GM21423 (cell line): ENCODE results near the gene CKS1B.

Experiments used
- ATAC-seq: cut with Tn5 transposase; IDR thresholded peaks from one replicate; pipeline ENCODE4 v1.9.1; 2021; ENCODE audit warnings: mild to moderate bottlenecking, moderate library complexity; ENCODE audit not compliant: unreplicated experiment

Gene CKS1B

DNA sequence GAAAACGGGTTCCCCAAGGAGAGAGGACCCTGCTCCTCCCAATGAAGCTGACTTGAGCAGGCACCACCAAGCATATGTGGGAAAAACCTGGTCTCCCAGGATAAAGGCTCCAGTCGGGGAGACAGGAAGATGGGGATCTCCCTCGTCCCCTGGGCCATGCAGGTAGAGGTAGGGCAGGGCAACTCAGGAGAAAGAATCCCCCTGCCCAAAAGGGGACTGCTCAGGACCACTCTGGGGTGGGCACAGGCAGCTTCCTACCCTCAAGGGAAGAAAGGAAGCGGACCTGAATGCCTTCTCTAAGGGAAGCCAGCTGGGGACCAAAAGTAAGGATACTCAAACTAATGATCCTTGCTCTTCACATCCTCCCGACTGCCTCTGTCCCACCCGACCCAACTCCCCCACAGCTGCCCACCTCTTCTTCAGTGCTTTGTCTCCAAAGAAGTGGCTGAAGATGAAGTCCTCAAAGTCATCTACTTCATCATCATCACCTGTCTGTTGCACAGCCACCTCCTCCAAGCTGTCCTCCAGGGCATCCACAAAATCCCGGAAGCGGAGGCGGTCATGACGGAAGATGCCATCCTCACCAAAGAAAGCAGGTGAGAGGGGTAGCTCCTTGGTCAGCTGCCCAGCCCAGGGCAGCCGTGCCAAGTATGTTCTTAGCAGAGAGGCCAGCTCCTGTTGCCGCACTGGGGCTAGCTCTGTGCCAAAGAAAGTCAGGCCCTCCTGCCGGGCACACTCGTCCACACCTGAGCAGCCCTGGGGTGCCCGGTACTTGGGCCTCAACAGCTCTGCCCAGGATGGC, 29.1 kb upstream of the CKS1B start:
- no peak for ATAC-seq

- ATAC-seq = no peak
These were observed 28.3 kb upstream of the CKS1B start for GRCh38 chr1:154945962-154946850.

GRCh38 chr1:154948079-154948478, 26.4 kb upstream of the CKS1B start:
- ATAC-seq = no peak

- ATAC-seq = no peak
These were observed 22.4 kb upstream of the CKS1B start for GRCh38 chr1:154951901-154952657.

GRCh38 chr1:154952664-154953063, 21.8 kb upstream of the CKS1B start:
- ATAC-seq = no peak

GRCh38 chr1:154953611-154954038, 20.9 kb upstream of the CKS1B start:
- ATAC-seq = no peak

GRCh38 chr1:154954541-154954940, 19.9 kb upstream of the CKS1B start:
- ATAC-seq = no peak

DNA sequence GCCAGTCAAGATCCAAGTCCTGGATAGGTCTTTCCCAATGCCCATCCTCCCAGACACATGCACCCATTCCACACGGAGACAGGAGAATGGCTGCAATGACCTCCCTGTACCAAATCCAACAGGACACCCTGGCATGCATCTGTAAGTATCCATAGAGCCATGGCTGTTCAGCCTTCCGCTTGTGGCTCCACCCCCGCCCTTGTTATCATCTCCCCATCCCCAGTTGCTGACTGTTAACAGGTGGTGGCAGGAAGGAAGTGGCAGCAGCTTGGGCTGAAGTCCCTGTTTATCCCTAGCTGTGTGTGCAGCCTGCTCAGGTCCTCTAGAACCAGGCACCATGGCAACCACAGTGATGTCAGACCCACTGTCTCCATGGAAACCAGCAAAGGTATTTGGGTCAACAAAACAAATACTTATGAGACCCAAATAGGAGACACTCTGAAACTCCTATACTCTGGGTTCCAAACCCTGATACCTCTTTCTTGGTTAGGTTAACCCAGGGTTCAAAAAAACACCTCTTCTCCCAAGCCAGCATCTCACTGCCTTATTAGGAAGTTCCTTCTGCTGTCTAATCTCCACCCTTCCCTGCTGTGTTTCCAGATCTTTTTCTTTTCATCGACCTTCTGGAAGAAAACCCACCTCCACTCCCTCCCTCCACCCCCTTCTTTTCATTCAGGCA, 19.3 kb upstream of the CKS1B start:
- peak; percentile 40 for ATAC-seq

GRCh38 chr1:154955718-154956543, 18.6 kb upstream of the CKS1B start, which contains the start of gene PBXIP1:
Gene PBXIP1, minus strand, starts transcription at chr1:154956099. Its CDS starts 2,378 bp downstream, at chr1:154953721.
- peak; percentile 58 for ATAC-seq

GRCh38 chr1:154956544-154956941, 17.9 kb upstream of the CKS1B start:
- no peak for ATAC-seq

- no peak for ATAC-seq
These were observed 17.3 kb upstream of the CKS1B start for GRCh38 chr1:154957091-154957657.

GRCh38 chr1:154958036-154958435, 16.4 kb upstream of the CKS1B start:
- ATAC-seq = no peak

DNA sequence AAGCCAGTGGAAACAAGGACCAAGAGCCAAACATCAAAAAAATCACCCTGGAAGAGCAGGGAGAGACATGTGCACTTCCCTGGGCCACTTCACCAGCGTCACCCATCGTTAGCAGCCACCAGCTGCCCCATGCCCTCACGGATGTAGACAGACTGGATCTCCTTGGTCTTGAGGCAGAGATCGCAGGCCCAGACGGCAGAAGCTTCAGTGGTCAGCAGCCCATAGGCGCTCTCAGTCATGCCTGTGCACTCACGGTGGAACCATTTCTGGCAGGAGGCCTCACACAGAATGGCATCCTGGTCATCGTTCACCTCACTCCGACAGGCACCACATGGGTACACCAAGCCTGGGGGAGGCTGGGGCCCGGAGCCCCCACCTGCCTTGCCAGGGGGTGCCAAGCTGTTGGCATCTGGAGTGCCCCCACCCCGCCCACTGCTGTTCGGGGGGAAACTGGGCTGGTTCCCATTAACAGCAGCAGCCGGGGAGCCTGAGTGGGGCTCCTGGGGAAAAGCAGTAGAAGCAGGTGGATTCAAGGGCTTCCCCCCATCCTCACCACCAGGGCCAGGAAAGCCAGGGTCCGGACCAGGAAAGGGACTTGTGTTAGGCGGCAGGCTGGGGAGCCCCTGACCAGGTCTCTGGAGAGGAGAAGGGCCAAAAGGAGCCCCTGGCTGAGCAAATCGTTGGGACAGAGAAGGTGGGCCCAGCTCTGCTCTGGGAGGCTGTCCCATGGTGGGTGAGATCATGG, 15.6 kb upstream of the CKS1B start:
- ATAC-seq = no peak

DNA sequence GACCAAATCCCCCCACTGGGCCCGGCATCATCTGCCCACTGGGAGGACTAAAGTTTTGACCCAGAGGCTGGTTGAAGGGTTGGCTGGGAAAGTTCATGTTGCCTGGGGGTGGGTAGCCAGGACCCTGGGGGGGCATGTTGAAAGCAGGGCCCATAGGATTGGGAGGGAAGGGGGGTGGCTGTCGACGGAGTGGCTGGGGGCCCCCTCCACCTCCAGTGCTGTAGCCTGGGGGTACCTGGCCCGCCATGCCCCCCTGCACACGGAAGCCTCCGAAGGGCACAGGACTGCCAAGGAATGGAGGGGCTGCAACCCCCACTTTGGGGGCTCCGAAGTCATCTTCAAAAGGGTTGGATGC, 15.1 kb upstream of the CKS1B start:
- ATAC-seq = no peak

DNA sequence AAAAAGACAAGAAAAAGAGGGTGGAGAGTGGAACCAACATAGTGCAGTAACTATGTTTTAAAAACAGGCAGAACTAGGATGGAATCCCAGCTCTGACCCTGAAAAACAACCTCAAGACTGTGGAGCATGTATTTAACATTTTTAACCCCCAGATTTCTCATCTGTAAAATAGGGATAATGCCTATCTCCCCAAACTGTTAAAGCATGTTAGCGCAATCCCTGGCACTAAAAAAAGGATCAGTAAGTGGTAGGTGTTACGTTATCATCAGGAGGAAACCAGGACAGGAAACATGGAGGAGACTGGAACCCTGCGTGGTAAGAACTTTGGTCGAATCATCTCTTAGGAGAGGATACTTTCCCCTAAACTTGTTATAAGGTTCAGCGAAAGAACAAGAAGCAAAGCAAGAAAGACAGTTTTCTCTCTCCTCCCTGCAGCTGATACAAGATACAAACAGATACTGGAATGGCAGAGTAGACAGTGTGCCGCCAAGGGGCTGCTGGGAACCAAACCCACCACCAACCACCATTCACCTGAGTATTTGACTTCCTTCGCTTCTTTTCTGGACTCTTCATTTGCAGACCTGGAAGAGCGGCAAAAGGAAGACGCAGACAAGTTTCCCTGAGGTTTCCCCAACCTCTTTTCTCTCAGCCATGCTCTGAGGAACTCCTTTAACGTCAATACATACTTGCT, 13.9 kb upstream of the CKS1B start:
- ATAC-seq = no peak

DNA sequence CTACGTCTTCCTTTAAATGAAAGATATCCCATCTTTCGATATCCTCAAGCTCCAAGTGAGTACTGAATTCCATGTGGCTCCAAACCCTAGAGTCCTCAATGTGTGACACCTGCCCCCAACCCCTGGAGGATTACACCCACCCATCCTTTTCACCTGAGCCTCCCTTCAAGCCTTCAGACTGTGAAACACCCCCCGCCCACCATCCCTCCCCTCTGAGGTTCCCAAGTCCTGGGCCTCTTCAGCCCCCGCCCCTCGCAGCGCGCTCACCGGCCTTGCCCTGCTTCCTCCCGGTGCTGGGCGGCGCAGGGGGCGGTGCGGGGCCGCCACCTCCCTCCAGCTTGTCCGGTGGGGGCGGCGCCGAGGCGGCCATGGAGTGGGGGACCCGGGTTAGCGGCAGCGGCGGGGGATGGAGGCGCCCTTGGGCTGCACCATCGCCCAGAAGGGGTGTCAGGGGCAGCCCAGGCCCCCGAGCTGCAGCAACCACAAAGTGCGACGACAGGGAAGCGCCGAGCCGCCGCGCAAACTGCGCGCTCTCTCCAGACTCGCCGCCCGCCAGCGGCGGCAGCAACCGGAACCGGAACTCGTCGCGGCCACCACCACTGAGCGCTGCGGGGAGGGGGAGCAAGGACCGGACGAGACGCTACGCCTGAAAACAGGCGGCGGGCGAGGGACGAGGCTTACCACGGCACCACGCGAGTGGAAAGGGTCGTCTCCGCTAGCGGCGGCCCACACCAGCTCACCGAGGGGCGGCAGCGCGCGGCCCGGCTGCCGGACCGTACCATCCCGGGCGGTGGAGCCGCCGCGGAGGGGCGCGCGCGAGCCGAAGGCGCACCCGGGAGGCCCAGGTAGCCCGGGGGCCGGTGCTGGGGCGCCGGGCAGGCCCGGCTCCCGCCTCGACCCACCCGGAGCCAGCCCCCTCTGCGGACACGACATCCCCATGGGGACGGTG, 13.0 kb upstream of the CKS1B start, which contains the start of gene PYGO2:
Gene PYGO2, minus strand, starts transcription at position 576 of the 949 bp plus-strand sequence. Its CDS starts 206 bp downstream, at position 370.
- peak; percentile 67 for ATAC-seq
